ENCODE data around the gene CD58. TPM values are rescaled to one million over a fixed set of nuclear protein-coding genes. Genes with fewer than 3 reads are reported as not detected.

The CD58 gene
- total and polyA plus RNA-seq, 2 of the 4 experiments (the other 2 are of a cell fraction), result 5.4 to 5.7 TPM

- Histone ChIP-seq H3K18ac (ENCODE audit: low read depth, low read length) (no peak overlapping the region), H2BK20ac (ENCODE audit: low read depth, low read length) (no peak overlapping the region), H3K9ac (ENCODE audit: low read depth, low read length) (no peak overlapping the region), H3K36me3 (ENCODE audit: control insufficient read depth, insufficient read depth, low read length) (no peaks in the 10 kb centered on the region), H4K8ac (ENCODE audit: low read depth in 2 of 2, low read length in 2 of 2) (no peak overlapping the region), H3K27me3 (ENCODE audit: control insufficient read depth, insufficient read depth, low read length) (peaks cover 14% of the 10 kb centered on the region), H2BK120ac (ENCODE audit: low read depth, low read length) (no peak overlapping the region), H2AFZ (replicated peaks; ENCODE audit: low read length, poor library complexity) (no peak overlapping the region), H2BK5ac (ENCODE audit: low read depth, low read length, poor library complexity, severe bottlenecking) (no peak overlapping the region), H3K27ac (ENCODE audit: insufficient read depth, low read length) (no peak overlapping the region), H3K4ac (ENCODE audit: low read depth, low read length) (no peak overlapping the region), H3K4me2 (ENCODE audit: low read depth, low read length) (no peak overlapping the region), H4K20me1 (ENCODE audit: insufficient read depth, low read length) (no peaks in the 10 kb centered on the region), H3K14ac (replicated peaks; ENCODE audit: low read depth, low read length) (no peak overlapping the region), H2BK15ac (ENCODE audit: low read depth, low read length) (no peak overlapping the region), H3K4me1 (ENCODE audit: control insufficient read depth, insufficient read depth, low read length) (peaks cover 6% of the 10 kb centered on the region), H4K5ac (ENCODE audit: low read depth, low read length) (no peak overlapping the region), H3K56ac (ENCODE audit: extremely low read depth, insufficient read depth, low read length) (no peak overlapping the region), H2AK5ac (ENCODE audit: low read depth, low read length) (no peak overlapping the region), H2AK9ac (replicated peaks; ENCODE audit: low read depth, low read length, poor library complexity) (no peak overlapping the region), H3K9me1 (ENCODE audit: insufficient read depth, low read length) (no peaks in the 10 kb centered on the region), H3K23ac (ENCODE audit: low read depth, low read length) (no peak overlapping the region), H3K4me3 (ENCODE audit: insufficient read depth, low read depth, low read length) (no peak overlapping the region), H3K9me3 (ENCODE audit: control insufficient read depth, insufficient read depth, low read length) (no peaks in the 10 kb centered on the region), H4K91ac (ENCODE audit: insufficient read depth, low read depth, low read length) (no peak overlapping the region), H3K79me1 (ENCODE audit: low read depth in 1 of 2, low read length in 2 of 2) (no peaks in the 10 kb centered on the region)
- in situ Hi-C loops (cut with MboI; ENCODE audit: low sequenced_read_pairs) (no loop called here), intact Hi-C loops (cut with micrococcal nuclease) (no loop called here), dilution Hi-C loops (cut with HindIII; ENCODE audit: low sequenced_read_pairs, unreplicated experiment) (no loop called here)
- ChIA-PET CTCF (interaction anchor here (1.0 to 1.6 kb wide), 2 partner anchors 114 to 343 kb away, joined by 3 to 5 read pairs; no protein-coding TSS in a partner anchor), POLR2A (ENCODE audit: unreplicated experiment) (no interaction called here)
- TF ChIP-seq RFX5 (IDR thresholded peaks at IDR 0.05; ENCODE audit: low read depth, low read length), result no peak
- no peak for TF ChIP-seq RCOR1 (IDR thresholded peaks at IDR 0.05; ENCODE audit: insufficient replicate concordance, low read length)
- no peak for TF ChIP-seq FOS (IDR thresholded peaks at IDR 0.05; ENCODE audit: low read depth, low read length)
- TF ChIP-seq ELK1 (IDR thresholded peaks at IDR 0.05; ENCODE audit: borderline replicate concordance, low read depth, low read length), result no peak
- no peak for TF ChIP-seq CTCF (conservative IDR thresholded peaks at IDR 0.05; ENCODE audit: low read depth, low read length)
- no peak for TF ChIP-seq MAFK (IDR thresholded peaks at IDR 0.05; ENCODE audit: low read depth, low read length)
- no peak for TF ChIP-seq BHLHE40 (IDR thresholded peaks at IDR 0.05; ENCODE audit: low read depth, low read length)
- no peak for TF ChIP-seq RAD21 (IDR thresholded peaks at IDR 0.05; ENCODE audit: low read length)
- no peak for TF ChIP-seq CEBPB (IDR thresholded peaks at IDR 0.05; ENCODE audit: low read depth, low read length)
- TF ChIP-seq NFE2L2 (IDR thresholded peaks at IDR 0.05; ENCODE audit: low read depth, low read length), result no peak
- no peak for TF ChIP-seq MAZ (IDR thresholded peaks at IDR 0.05; ENCODE audit: borderline replicate concordance, low read depth, low read length)
- no peak for TF ChIP-seq POLR2A (IDR thresholded peaks at IDR 0.05; ENCODE audit: low read depth, low read length)
- no peak for TF ChIP-seq SMC3 (IDR thresholded peaks at IDR 0.05; ENCODE audit: low read depth, low read length)
- TF ChIP-seq CHD1 (IDR thresholded peaks at IDR 0.05; ENCODE audit: low read depth, low read length), result no peak
- TF ChIP-seq USF2 (IDR thresholded peaks at IDR 0.05; ENCODE audit: low read depth, low read length), result no peak
- no peak for TF ChIP-seq MXI1 (IDR thresholded peaks at IDR 0.05; ENCODE audit: borderline replicate concordance, low read depth, low read length)
- ATAC-seq (ENCODE audit: low read depth) (no peak), DNase-seq (no peak)
- no CpG with 5 or more reads among the region's 3 CpGs for WGBS, 2 experiments (ENCODE audit: extremely low coverage in 2 of 2, insufficient read length in 1 of 2)
- BruUV-seq (replicated peaks), result no TSS peak
Measured at GRCh38 chr1:116481934-116482333, 88.9 kb downstream of the CD58 start.
